K562 (cell line): ENCODE results near the gene ESX1. TPM values are rescaled to one million over a fixed set of nuclear protein-coding genes. Genes with fewer than 3 reads are reported as not detected.

Experiments
- ATAC-seq: fragments of 200-7000 bp; cut with Tn5 transposase; 3 replicates; pipeline ENCODE4 v1.9.1; 2020; ENCODE audit warnings: moderate library complexity
- BruUV-seq: library from RNA; stranded (reverse); fragments of 400-500 nt; replicated peaks from 2 replicates; lab custom pipeline; 2021; lab: Mats Ljungman, UMichigan
- CTCF ChIA-PET: fragments of 300-600 bp; formaldehyde crosslinking; extraction: SDS; loops from one replicate; lab custom pipeline; 2021; ENCODE audit warnings: low intra/inter-chr PET ratio; lab: Yijun Ruan, JAX
- POLR2A ChIA-PET: fragments of 300-600, 350-650 bp; sonication (Branson Sonifier 250); formaldehyde crosslinking; extraction: SDS; loops from one replicate; lab custom pipeline; 2021; ENCODE audit warnings: antibody characterized with exemption, inconsistent platforms; lab: Yijun Ruan, JAX
- DNase-seq, 4 experiments: peaks; one replicate each; pipeline versions ENCODE4 v3.0.0 to v3.0.0-alpha.2; 2011 to 2018; ENCODE audit warnings: low spot score in 3 of 4, mixed read lengths in 3 of 4; ENCODE audit errors: extremely low read depth in 1 of 4
- FAIRE-seq: peaks from 2 replicates; lab custom pipeline; 2011; peaks lifted over from hg19 to GRCh38; lab: Jason Lieb, UNC
- H2AFZ ChIP-seq: 2 replicates; pipeline ENCODE4 v1.6.0; 2011; ENCODE audit warnings: low read depth, low read length, control low read depth, inconsistent platforms
- H3K27ac ChIP-seq: fragments of 200-600 bp; 3 replicates; pipeline ENCODE4 v1.8.0; 2011; ENCODE audit warnings: low read depth, mild to moderate bottlenecking, control low read depth, inconsistent platforms, low read length, moderate library complexity, mixed read lengths; ENCODE audit errors: extremely low read depth
- H3K27me3 ChIP-seq, 2 experiments: fragments of 300-600 bp in 1 of 2; 2 replicates in 1 of 2; 3 replicates in 1 of 2; pipeline versions ENCODE4 v1.6.0 to v1.8.0; 2011; ENCODE audit warnings: inconsistent platforms in 2 of 2, low read length in 2 of 2, mild to moderate bottlenecking in 1 of 2, mixed read lengths in 1 of 2, moderate library complexity in 1 of 2; ENCODE audit not compliant: control insufficient read depth in 2 of 2, insufficient read depth in 2 of 2
- H3K36me3 ChIP-seq: fragments of 300-600 bp; 3 replicates; pipeline ENCODE4 v1.8.0; 2011; ENCODE audit warnings: mild to moderate bottlenecking, low read length, inconsistent platforms; ENCODE audit not compliant: control insufficient read depth, insufficient read depth
- H3K4me1 ChIP-seq, 2 experiments: fragments of 200-600 bp in 1 of 2; replicated peaks in 1 of 2; 2 replicates in 1 of 2; 3 replicates in 1 of 2; pipeline versions ENCODE4 v1.5.1 to v1.8.0; 2011; ENCODE audit warnings: inconsistent platforms in 2 of 2, low read length in 2 of 2, mild to moderate bottlenecking in 1 of 2, mixed read lengths in 1 of 2, moderate library complexity in 1 of 2; ENCODE audit not compliant: control insufficient read depth in 2 of 2, insufficient read depth in 2 of 2
- H3K4me2 ChIP-seq: 2 replicates; pipeline ENCODE4 v1.6.1; 2011; ENCODE audit warnings: low read length, control low read depth, inconsistent platforms, mixed read lengths; ENCODE audit not compliant: insufficient read depth
- H3K4me3 ChIP-seq: fragments of 200-600 bp; sonication (generic), shearing (Covaris generic); 2 replicates; pipeline ENCODE4 v1.5.1; 2016; ENCODE audit warnings: control low read depth, inconsistent platforms
- H3K79me2 ChIP-seq: fragments of 200-600 bp; 3 replicates; pipeline ENCODE4 v1.8.0; 2011; ENCODE audit warnings: low read length, inconsistent platforms; ENCODE audit not compliant: control insufficient read depth, insufficient read depth
- H3K9ac ChIP-seq, 2 experiments: 2 replicates each; pipeline versions ENCODE4 v1.6.0 to v1.6.1; 2011; ENCODE audit warnings: low read depth in 2 of 2, low read length in 2 of 2, control low read depth in 1 of 2, inconsistent platforms in 1 of 2, mild to moderate bottlenecking in 1 of 2, mixed read lengths in 1 of 2; ENCODE audit not compliant: insufficient read depth in 1 of 2
- H3K9me1 ChIP-seq: one replicate; pipeline ENCODE4 v1.6.0; 2011; ENCODE audit warnings: inconsistent platforms, mild to moderate bottlenecking, low read length, moderate library complexity; ENCODE audit not compliant: control insufficient read depth, insufficient read depth
- H3K9me3 ChIP-seq: replicated peaks from 2 replicates; pipeline ENCODE4 v1.5.1; 2011; ENCODE audit warnings: low read depth, low read length, inconsistent platforms; ENCODE audit not compliant: control insufficient read depth, insufficient read depth
- H4K20me1 ChIP-seq: replicated peaks from 2 replicates; pipeline ENCODE4 v1.6.1; 2011; ENCODE audit warnings: low read length, inconsistent platforms, mixed read lengths; ENCODE audit not compliant: control insufficient read depth, insufficient read depth
- CREB1 ChIP-seq, 2 experiments: sonication (generic) in 1 of 2; formaldehyde crosslinking in 1 of 2; IDR thresholded peaks; 2 replicates each; pipeline versions ENCODE4 v1.6.1 to v1.8.0; 2012 to 2022; ENCODE audit warnings: inconsistent platforms in 1 of 2, mild to moderate bottlenecking in 1 of 2, missing genetic modification reagents in 1 of 2, moderate library complexity in 1 of 2
- ELK3 ChIP-seq: fragments of 450-650 bp; formaldehyde crosslinking; IDR thresholded peaks from 2 replicates; pipeline ENCODE4 v1.4.0; 2020; ENCODE audit warnings: mild to moderate bottlenecking
- GABPA ChIP-seq: fragments of 200-800 bp; sonication (Bioruptor generic); conservative IDR thresholded peaks from 2 replicates; pipeline ENCODE4 v1.6.1; 2016; ENCODE audit warnings: low read depth, missing genetic modification characterization, missing compliant biosample characterization
- GABPB1 ChIP-seq: sonication (generic); formaldehyde crosslinking; IDR thresholded peaks from 2 replicates; pipeline ENCODE4 v1.8.0; 2022; ENCODE audit warnings: mild to moderate bottlenecking, missing genetic modification reagents
- MAFF ChIP-seq: IDR thresholded peaks from 2 replicates; pipeline ENCODE4 v1.6.1; 2012; ENCODE audit warnings: low read length, improper control_type of control experiment
- MBD2 ChIP-seq: sonication (generic); IDR thresholded peaks from 2 replicates; pipeline ENCODE4 v1.6.1; 2016; ENCODE audit warnings: low read depth, borderline replicate concordance
- NFXL1 ChIP-seq: fragments of 450-650 bp; formaldehyde crosslinking; IDR thresholded peaks from 2 replicates; pipeline ENCODE4 v1.4.0; 2021; ENCODE audit warnings: mild to moderate bottlenecking
- RCOR1 ChIP-seq, 2 experiments: IDR thresholded peaks; 2 replicates each; pipeline ENCODE4 v1.6.1; 2012; ENCODE audit warnings: low read depth in 2 of 2, low read length in 2 of 2, borderline replicate concordance in 1 of 2, improper control_type of control experiment in 1 of 2
- SMARCB1 ChIP-seq: IDR thresholded peaks from 2 replicates; pipeline ENCODE4 v1.6.1; 2011; ENCODE audit warnings: improper control_type of control experiment, low read depth; ENCODE audit not compliant: insufficient read length
- SRSF1 ChIP-seq: fragments of 200-400 bp; formaldehyde crosslinking; IDR thresholded peaks from 2 replicates; pipeline ENCODE4 v1.6.1; 2017; ENCODE audit warnings: mild to moderate bottlenecking, low read depth, low read length, moderate library complexity
- TAF9B ChIP-seq: fragments of 450-650 bp; IDR thresholded peaks from 2 replicates; pipeline ENCODE4 v1.6.1; 2018; ENCODE audit warnings: mild to moderate bottlenecking; ENCODE audit not compliant: partially characterized antibody
- XRCC4 ChIP-seq: IDR thresholded peaks from one replicate; pipeline ENCODE4 v1.6.1; 2011; ENCODE audit not compliant: insufficient read depth, insufficient read length; ENCODE audit errors: extremely low read depth
- ZFX ChIP-seq: sonication (generic); formaldehyde crosslinking; IDR thresholded peaks from 2 replicates; pipeline ENCODE4 v1.8.0; 2022; ENCODE audit warnings: mild to moderate bottlenecking, missing genetic modification reagents, moderate library complexity
- WGBS: fragments of 100-300 bp; shearing (Covaris generic); methylation state at CpG from one replicate; pipeline ENCODE4 v1.1.6; 2016; ENCODE audit warnings: low coverage, mixed read lengths; ENCODE audit not compliant: insufficient coverage; ENCODE audit errors: missing lambda C conversion rate; 5-methylcytosine and 5-hydroxymethylcytosine counted together
- in situ Hi-C: fragments of 300-500 bp; cut with MboI; formaldehyde crosslinking; loops from 4 replicates; pipeline ENCODE4 v1.15.0; 2018; ENCODE audit warnings: inconsistent platforms, mixed read lengths
- intact Hi-C: fragments of 100-400 bp; cut with micrococcal nuclease; formaldehyde crosslinking; loops from 2 replicates; pipeline ENCODE4 v1.14.2; 2022
- polyA plus RNA-seq, 8 experiments: library from polyadenylated mRNA; depleted of rRNA in 4 of 8; stranded (reverse) in 5 of 8; unstranded in 3 of 8; fragments of >200 nt; fragmentation: Nextera tagmentation in 2 of 8; fragmentation: Illumina TruSeq in 1 of 8; extraction: Ambion mirVana in 2 of 8; extraction: Trizol in 1 of 8; gene quantifications; 2 replicates each; pipeline versions ENCODE4 v1.2.1 to v1.2.3, GENCODE V29; 2011 to 2014; ENCODE audit warnings: inconsistent platforms in 1 of 8, missing spikeins in 1 of 8
- total RNA-seq, 7 experiments: library from RNA; depleted of rRNA in 6 of 7; stranded (reverse); fragments of >200 nt in 6 of 7; fragmentation: Illumina TruSeq in 2 of 7; extraction: Trizol in 2 of 7; gene quantifications; 2 replicates each; pipeline versions ENCODE4 v1.2.1 to v1.2.3, GENCODE V29; 2011 to 2021; ENCODE audit warnings: low replicate concordance in 1 of 7

ESX1 gene
- total and polyA plus RNA-seq, 9 of the 15 experiments (the other 6 are each of a cell fraction or from before 2014, with no cell fraction given), result not detected

- Histone ChIP-seq H3K4me2 (no peak overlapping the region), H3K36me3 (no peaks in the 10 kb centered on the region), H3K9me3 (no peaks in the 10 kb centered on the region), H3K4me3 (no peak overlapping the region), H3K27me3 (peaks cover 0 to 11% of the 10 kb centered on the region in 2 experiments; a peak in 3 of 5 replicates), H3K9me1 (no peaks in the 10 kb centered on the region), H3K79me2 (no peaks in the 10 kb centered on the region), H2AFZ (no peak overlapping the region), H3K27ac (no peak overlapping the region), H4K20me1 (no peaks in the 10 kb centered on the region), H3K4me1 (no peaks in the 10 kb centered on the region), H3K9ac (no peak overlapping the region)
- 14% methylated on average over 10 of the region's 13 CpGs for WGBS
- intact Hi-C loops, result no loop called here
- FAIRE-seq (no peak), ATAC-seq (no peak), DNase-seq (no peak)
- ChIA-PET POLR2A (no interaction called here), CTCF (no interaction called here)
- in situ Hi-C loops, result no loop called here
- no TSS peak for BruUV-seq
- TF ChIP-seq MBD2 (no peak), CREB1 (IDR thresholded peaks at IDR 0.05) (no peak), CREB1 (CRISPR knock-in tag; IDR thresholded peaks at IDR 0.05) (no peak), TAF9B (no peak), XRCC4 (no peak), ZFX (CRISPR knock-in tag) (no peak), RCOR1 (IDR thresholded peaks at IDR 0.05; ENCODE audit: borderline replicate concordance in 1 of 2, low read depth in 2 of 2, low read length in 2 of 2) (no peak), GABPA (tag) (no peak), SMARCB1 (no peak), ELK3 (no peak), NFXL1 (no peak), MAFF (no peak), SRSF1 (no peak), GABPB1 (CRISPR knock-in tag) (no peak)
Observed at GRCh38 chrX:104255465-104255864, 732 bp upstream of the ESX1 start.
